A549 (cell line): ENCODE measurements around the gene PLCB1. TPM values are rescaled to one million over a fixed set of nuclear protein-coding genes. Genes with fewer than 3 reads are reported as not detected.

Experiments
- ATAC-seq, 2 experiments: fragments of 200-7000 bp in 1 of 2; fragments of >200 bp in 1 of 2; cut with Nextera tagmentation in 1 of 2; cut with Tn5 transposase in 1 of 2; 3 replicates each; pipeline versions ENCODE4 v1.8.0 to v1.9.1; 2018 to 2020; ENCODE audit warnings: mild to moderate bottlenecking in 1 of 2, moderate library complexity in 1 of 2
- CTCF ChIA-PET: fragments of 300-600 bp; sonication (Branson Sonifier 250); formaldehyde crosslinking; extraction: SDS; loops from one replicate; lab custom pipeline; 2021; ENCODE audit warnings: antibody characterized with exemption, inconsistent platforms; lab: Yijun Ruan, JAX
- POLR2A ChIA-PET: fragments of 350-600 bp; formaldehyde crosslinking; extraction: SDS; loops from one replicate; lab custom pipeline; 2021; ENCODE audit warnings: antibody characterized with exemption, inconsistent platforms; lab: Yijun Ruan, JAX
- DNase-seq, 2 experiments: peaks; one replicate each; pipeline versions ENCODE4 v3.0.0 to v3.0.0-alpha.2; 2011 to 2016; ENCODE audit warnings: low read depth in 1 of 2, low spot score in 1 of 2
- FAIRE-seq: peaks from 2 replicates; lab custom pipeline; 2011; peaks lifted over from hg19 to GRCh38; lab: Jason Lieb, UNC
- H3K27ac ChIP-seq, 2 experiments: fragments of >200 bp; sonication (Bioruptor Twin); formaldehyde crosslinking; 3 replicates each; pipeline ENCODE4 v1.5.1; 2016 to 2017
- H3K4me1 ChIP-seq: fragments of >200 bp; sonication (Bioruptor Twin); formaldehyde crosslinking; 3 replicates; pipeline ENCODE4 v1.6.1; 2016
- H3K4me2 ChIP-seq: fragments of >200 bp; sonication (Bioruptor Twin); formaldehyde crosslinking; 3 replicates; pipeline ENCODE4 v1.6.1; 2016
- H3K4me3 ChIP-seq: fragments of >200 bp; sonication (Bioruptor Twin); formaldehyde crosslinking; 3 replicates; pipeline ENCODE4 v1.5.1; 2016
- H3K9me3 ChIP-seq: fragments of >200 bp; sonication (Bioruptor Twin); formaldehyde crosslinking; 3 replicates; pipeline ENCODE4 v1.6.1; 2016
- BHLHE40 ChIP-seq: IDR thresholded peaks from 2 replicates; pipeline ENCODE4 v1.6.1; 2012; ENCODE audit warnings: low read depth, low read length, inconsistent platforms
- CBX2 ChIP-seq: fragments of 200-600 bp; sonication (generic); IDR thresholded peaks from 2 replicates; pipeline ENCODE4 v1.6.1; 2016; ENCODE audit warnings: low read depth, mild to moderate bottlenecking, borderline replicate concordance
- CEBPB ChIP-seq, 2 experiments: fragments of >200 bp in 1 of 2; sonication (Bioruptor Twin) in 1 of 2; formaldehyde crosslinking in 1 of 2; IDR thresholded peaks; 2 replicates each; pipeline ENCODE4 v1.6.1; 2012 to 2016
- EP300 ChIP-seq, 2 experiments: fragments of >200 bp; sonication (Bioruptor Twin); formaldehyde crosslinking; IDR thresholded peaks; 2 replicates in 1 of 2; 3 replicates in 1 of 2; pipeline ENCODE4 v1.6.1; 2016 to 2017
- FOSB ChIP-seq: fragments of 250-450 bp; sonication (Bioruptor Pico); IDR thresholded peaks from 2 replicates; pipeline ENCODE4 v1.5.0; 2020; ENCODE audit warnings: mild to moderate bottlenecking, moderate library complexity
- FOSL2 ChIP-seq, 2 experiments: fragments of 450-650 bp in 1 of 2; fragments of >200 bp in 1 of 2; sonication (Bioruptor Twin) in 1 of 2; formaldehyde crosslinking; IDR thresholded peaks; 2 replicates each; pipeline versions ENCODE4 v1.5.0 to v1.6.1; 2016 to 2020; ENCODE audit warnings: mild to moderate bottlenecking in 1 of 2, moderate library complexity in 1 of 2
- HDAC2 ChIP-seq: fragments of 200-600 bp; sonication (generic); IDR thresholded peaks from 2 replicates; pipeline ENCODE4 v1.6.1; 2016
- HEYL ChIP-seq: fragments of 250-450 bp; sonication (Bioruptor Pico); IDR thresholded peaks from 2 replicates; pipeline ENCODE4 v1.8.0; 2021; ENCODE audit warnings: mild to moderate bottlenecking, moderate library complexity
- HMGXB4 ChIP-seq: fragments of 250-450 bp; sonication (Bioruptor Pico); IDR thresholded peaks from 2 replicates; pipeline ENCODE4 v1.5.0; 2021; ENCODE audit warnings: mild to moderate bottlenecking, moderate library complexity, borderline replicate concordance
- HOXB13 ChIP-seq: fragments of 250-450 bp; sonication (Bioruptor Pico); IDR thresholded peaks from 2 replicates; pipeline ENCODE4 v1.5.0; 2020; ENCODE audit warnings: low read depth, mild to moderate bottlenecking, moderate library complexity
- JUN ChIP-seq, 2 experiments: fragments of >200 bp; sonication (Bioruptor Twin); formaldehyde crosslinking; IDR thresholded peaks; 2 replicates in 1 of 2; 3 replicates in 1 of 2; pipeline ENCODE4 v1.6.1; 2016 to 2017
- KDM1A ChIP-seq: fragments of 200-600 bp; sonication (generic); IDR thresholded peaks from 2 replicates; pipeline ENCODE4 v1.6.1; 2016; ENCODE audit warnings: low read depth, mild to moderate bottlenecking
- KDM5A ChIP-seq: fragments of 200-600 bp; sonication (generic); IDR thresholded peaks from 2 replicates; pipeline ENCODE4 v1.6.1; 2016; ENCODE audit warnings: antibody characterized with exemption, mild to moderate bottlenecking
- MAX ChIP-seq: IDR thresholded peaks from 2 replicates; pipeline ENCODE4 v1.6.1; 2012
- NFE2L2 ChIP-seq: fragments of 150-350 bp; conservative IDR thresholded peaks from 2 replicates; pipeline ENCODE4 v1.6.1; 2014; ENCODE audit warnings: low read length
- NPAS2 ChIP-seq: fragments of 250-450 bp; sonication (Bioruptor Pico); IDR thresholded peaks from 2 replicates; pipeline ENCODE4 v1.8.0; 2022; ENCODE audit warnings: mild to moderate bottlenecking, moderate library complexity, borderline replicate concordance
- NR3C1 ChIP-seq: fragments of >200 bp; sonication (Bioruptor Twin); formaldehyde crosslinking; IDR thresholded peaks from 3 replicates; pipeline ENCODE4 v1.6.1; 2017
- PHF8 ChIP-seq: fragments of 200-600 bp; sonication (generic); IDR thresholded peaks from 2 replicates; pipeline ENCODE4 v1.6.1; 2016; ENCODE audit warnings: low read depth, mild to moderate bottlenecking, antibody characterized with exemption, moderate library complexity, borderline replicate concordance
- POLR2A ChIP-seq: IDR thresholded peaks from 2 replicates; pipeline ENCODE4 v1.6.1; 2012; ENCODE audit warnings: mild to moderate bottlenecking, low read length
- RAD21 ChIP-seq, 2 experiments: fragments of >200 bp in 1 of 2; sonication (Bioruptor Twin) in 1 of 2; formaldehyde crosslinking in 1 of 2; IDR thresholded peaks in 1 of 2; conservative IDR thresholded peaks in 1 of 2; 2 replicates in 1 of 2; 3 replicates in 1 of 2; pipeline ENCODE4 v1.6.1; 2012 to 2018; ENCODE audit warnings: inconsistent platforms in 1 of 2
- RCOR1 ChIP-seq: fragments of 150-350 bp; IDR thresholded peaks from 2 replicates; pipeline ENCODE4 v1.6.1; 2014; ENCODE audit warnings: antibody characterized with exemption, low read length, low read depth
- SREBF2 ChIP-seq: fragments of 450-650 bp; IDR thresholded peaks from 2 replicates; pipeline ENCODE4 v1.6.1; 2014; ENCODE audit warnings: mild to moderate bottlenecking, moderate library complexity
- TFCP2L1 ChIP-seq: fragments of 250-450 bp; sonication (Bioruptor Pico); IDR thresholded peaks from 2 replicates; pipeline ENCODE4 v1.5.0; 2021; ENCODE audit warnings: mild to moderate bottlenecking
- TP53 ChIP-seq: fragments of 250-450 bp; sonication (Bioruptor Pico); IDR thresholded peaks from 2 replicates; pipeline ENCODE4 v1.5.0; 2021; ENCODE audit warnings: mild to moderate bottlenecking, moderate library complexity
- ZNF302 ChIP-seq: fragments of 250-450 bp; sonication (Bioruptor Pico); IDR thresholded peaks from 2 replicates; pipeline ENCODE4 v1.9.0; 2021; ENCODE audit warnings: inconsistent platforms, mild to moderate bottlenecking, moderate library complexity
- ZSCAN20 ChIP-seq: fragments of 250-450 bp; sonication (Bioruptor Pico); IDR thresholded peaks from 2 replicates; pipeline ENCODE4 v1.8.0; 2022; ENCODE audit warnings: mild to moderate bottlenecking, moderate library complexity
- WGBS: methylation state at CpG from one replicate; pipeline ENCODE4 v1.1.6; 2017; ENCODE audit errors: missing lambda C conversion rate; 5-methylcytosine and 5-hydroxymethylcytosine counted together
- polyA plus RNA-seq, 4 experiments: library from polyadenylated mRNA; depleted of rRNA in 3 of 4; stranded (reverse); fragments of >200 nt; fragmentation: RNase III in 1 of 4; extraction: RNeasy Plus Mini Kit Qiagen cat#74134 plus additional on column Dnase treatment in 1 of 4; gene quantifications; 2 replicates in 3 of 4; 3 replicates in 1 of 4; pipeline ENCODE4 v1.2.3, GENCODE V29; 2011 to 2017

PLCB1 gene
- polyA plus RNA-seq, 2 of the 4 experiments (the other 2 are of a cell fraction) = 0.97 to 6.3 TPM

GRCh38 chr20:8320306-8320705 lies 188.2 kb downstream of the PLCB1 start:
- FAIRE-seq = no peak
- WGBS = 0% methylated on average over 1 of the region's 1 CpG
- CTCF ChIA-PET = interaction anchor here (1.1 kb wide), 1 partner anchor 9 kb away, joined by 3 read pairs; no protein-coding TSS in a partner anchor

GRCh38 chr20:8321001-8321400 lies 188.9 kb downstream of the PLCB1 start:
- TF ChIP-seq MAX (no peak), FOSB (CRISPR knock-in tag) (no peak), FOSL2 (IDR thresholded peaks at IDR 0.05) (no peak), FOSL2 (CRISPR knock-in tag; IDR thresholded peaks at IDR 0.05) (no peak), NR3C1 (no peak), CEBPB (IDR thresholded peaks at IDR 0.05) (no peak), POLR2A (no peak), EP300 (IDR thresholded peaks at IDR 0.05) (no peak), CBX2 (no peak), RCOR1 (no peak), TP53 (CRISPR knock-in tag) (no peak), JUN (IDR thresholded peaks at IDR 0.05) (no peak), HMGXB4 (no peak), ZNF302 (no peak), HDAC2 (no peak), NPAS2 (CRISPR knock-in tag) (no peak), HEYL (no peak)
- Histone ChIP-seq H3K4me2 (no peak overlapping the region), H3K9me3 (no peaks in the 10 kb centered on the region), H3K4me3 (no peak overlapping the region), H3K27ac (no peak overlapping the region), H3K4me1 (no peaks in the 10 kb centered on the region)
- ATAC-seq (no peak), FAIRE-seq (no peak), DNase-seq (no peak)
- WGBS = 10% methylated on average over 4 of the region's 4 CpGs
- ChIA-PET POLR2A (no interaction called here), CTCF (no interaction called here)

More at GRCh38 chr20:8320306-8320705, 188.2 kb downstream of the PLCB1 start:
- TF ChIP-seq NFE2L2 = peak; percentile 41; the same call in 1 of the 2 replicates
- no peak for TF ChIP-seq SREBF2
- TF ChIP-seq PHF8 = no peak
- ATAC-seq (no peak), DNase-seq (no peak)
- Histone ChIP-seq H3K27ac (no peak overlapping the region), H3K4me2 (no peak overlapping the region), H3K4me3 (no peak overlapping the region), H3K9me3 (no peaks in the 10 kb centered on the region), H3K4me1 (no peaks in the 10 kb centered on the region)
- POLR2A ChIA-PET = no interaction called here

GRCh38 chr20:8322662-8323217 lies 190.7 kb downstream of the PLCB1 start:
- CTCF ChIA-PET = no interaction called here
- no peak overlapping the region for H3K4me2 ChIP-seq

GRCh38 chr20:8326191-8326590 lies 194.1 kb downstream of the PLCB1 start:
- FAIRE-seq = no peak
- CTCF ChIA-PET = interaction anchor here (1.1 to 1.7 kb wide), 2 partner anchors 9 to 63 kb away, joined by 3 read pairs; no protein-coding TSS in a partner anchor
- WGBS = 11% methylated on average over 3 of the region's 3 CpGs

More at GRCh38 chr20:8322662-8323217, 190.7 kb downstream of the PLCB1 start:
- 45% methylated on average over 5 of the region's 5 CpGs for WGBS
- no peak for TF ChIP-seq TFCP2L1
- TF ChIP-seq RAD21 (conservative IDR thresholded peaks at IDR 0.05 in 1 of 2, IDR thresholded peaks at IDR 0.05 in 1 of 2) = no peak
- no peak for TF ChIP-seq HOXB13
- POLR2A ChIA-PET = no interaction called here
- no peak for DNase-seq
- no peaks in the 10 kb centered on the region for H3K4me1 ChIP-seq
- no peak overlapping the region for H3K27ac ChIP-seq
- H3K4me3 ChIP-seq = no peak overlapping the region
- H3K9me3 ChIP-seq = no peaks in the 10 kb centered on the region
- FAIRE-seq = no peak
- no peak for ATAC-seq

More at GRCh38 chr20:8326191-8326590, 194.1 kb downstream of the PLCB1 start:
- DNase-seq (no peak), ATAC-seq (no peak)
- no peaks in the 10 kb centered on the region for H3K4me1 ChIP-seq
- no peak overlapping the region for H3K4me3 ChIP-seq
- H3K9me3 ChIP-seq = no peaks in the 10 kb centered on the region
- H3K4me2 ChIP-seq = no peak overlapping the region
- POLR2A ChIA-PET = interaction anchor here (0.6 kb wide), 1 partner anchor 880 kb away, joined by 7 read pairs; no protein-coding TSS in a partner anchor
- H3K27ac ChIP-seq = no peak overlapping the region
- TF ChIP-seq KDM5A (no peak), ZSCAN20 (CRISPR knock-in tag) (no peak), CEBPB (IDR thresholded peaks at IDR 0.05) (no peak), EP300 (IDR thresholded peaks at IDR 0.05) (no peak), FOSL2 (IDR thresholded peaks at IDR 0.05) (no peak), FOSL2 (CRISPR knock-in tag; IDR thresholded peaks at IDR 0.05) (no peak), ZNF302 (no peak), KDM1A (no peak), BHLHE40 (no peak), HDAC2 (no peak)
